GM18505 (cell line): ENCODE data around the gene SNED1.

Experiments used
- ATAC-seq: cut with Tn5 transposase; IDR thresholded peaks from one replicate; pipeline ENCODE4 v1.9.1; 2021; ENCODE audit not compliant: unreplicated experiment
- POLR2A ChIP-seq: IDR thresholded peaks from 4 replicates; pipeline ENCODE4 v1.6.1; 2011; ENCODE audit warnings: borderline replicate concordance; ENCODE audit not compliant: insufficient read depth, insufficient read length; ENCODE audit errors: extremely low read depth

The SNED1 gene

DNA sequence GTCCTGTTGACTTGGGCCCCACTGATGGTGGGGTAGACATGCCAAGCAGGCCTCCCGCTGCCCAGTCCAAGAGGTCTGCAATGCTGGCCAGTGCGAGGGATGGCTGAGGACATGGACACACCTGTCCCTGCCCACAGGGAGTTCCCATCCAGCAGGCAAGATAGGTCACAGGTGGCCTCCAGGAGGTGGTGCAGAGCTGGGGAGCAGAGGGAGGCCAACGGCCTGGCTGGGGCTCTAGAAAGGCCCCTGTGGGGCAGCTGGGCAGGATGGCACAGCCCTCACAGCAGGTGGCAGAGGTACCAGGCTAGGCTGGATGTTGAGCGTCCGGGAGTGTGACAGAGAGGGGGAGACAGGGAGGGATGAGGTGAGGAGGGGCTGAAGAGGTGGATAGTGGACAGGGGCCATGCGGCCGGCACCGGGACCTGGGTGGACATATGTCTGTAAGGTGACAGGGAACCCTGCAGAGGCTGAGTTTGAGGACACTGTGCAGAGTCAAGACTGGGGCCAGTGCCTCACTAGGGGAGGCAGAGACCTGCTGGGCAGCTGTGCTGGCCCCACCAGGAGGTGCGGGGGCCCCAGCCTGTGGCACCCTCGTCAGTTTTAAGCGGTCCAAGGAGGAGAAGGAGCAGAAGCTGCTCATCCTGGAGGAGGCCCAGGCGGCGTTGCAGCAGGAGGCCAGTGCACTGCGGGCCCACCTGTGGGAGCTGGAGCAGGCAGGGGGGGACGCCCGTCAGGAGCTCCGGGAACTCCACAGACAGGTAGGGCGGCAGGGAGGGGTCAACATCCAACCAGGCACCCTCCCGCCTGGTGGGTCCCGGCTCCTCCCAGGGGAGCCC is 34.3 kb upstream of the SNED1 start:
- TF ChIP-seq POLR2A, result no peak
- ATAC-seq, result no peak

DNA sequence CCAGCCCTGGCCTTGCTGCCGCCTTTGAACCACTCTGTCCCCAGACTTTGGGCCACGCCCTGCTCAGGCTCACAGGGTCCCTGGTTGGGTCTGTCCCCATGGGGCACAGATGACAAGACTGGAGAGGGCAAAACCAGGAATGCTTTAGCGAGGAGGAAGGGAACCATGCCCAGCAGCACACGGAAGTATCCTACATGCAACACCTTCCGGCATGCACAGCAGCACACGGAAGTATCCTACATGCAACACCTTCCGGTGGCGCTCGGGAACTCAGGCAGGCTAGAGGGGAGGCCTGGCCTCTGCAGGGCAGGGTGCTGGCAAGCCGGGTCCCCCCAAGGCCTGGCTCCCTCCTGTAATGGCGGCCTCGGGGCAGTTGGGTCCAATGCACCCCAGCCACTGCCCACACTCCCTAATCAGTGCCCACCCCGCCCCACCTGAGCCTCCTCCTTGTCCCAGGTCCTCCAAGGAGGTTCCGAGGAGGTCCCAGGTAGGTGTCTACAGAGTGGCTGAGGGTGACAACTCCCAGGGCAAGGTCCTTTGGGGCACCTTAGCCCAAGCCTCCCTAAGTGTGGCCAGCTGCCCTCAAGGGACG is 33.6 kb upstream of the SNED1 start:
- no peak for TF ChIP-seq POLR2A
- no peak for ATAC-seq

- ATAC-seq, result no peak
- no peak for TF ChIP-seq POLR2A
These were observed 33.0 kb upstream of the SNED1 start for GRCh38 chr2:240965296-240965904.

DNA sequence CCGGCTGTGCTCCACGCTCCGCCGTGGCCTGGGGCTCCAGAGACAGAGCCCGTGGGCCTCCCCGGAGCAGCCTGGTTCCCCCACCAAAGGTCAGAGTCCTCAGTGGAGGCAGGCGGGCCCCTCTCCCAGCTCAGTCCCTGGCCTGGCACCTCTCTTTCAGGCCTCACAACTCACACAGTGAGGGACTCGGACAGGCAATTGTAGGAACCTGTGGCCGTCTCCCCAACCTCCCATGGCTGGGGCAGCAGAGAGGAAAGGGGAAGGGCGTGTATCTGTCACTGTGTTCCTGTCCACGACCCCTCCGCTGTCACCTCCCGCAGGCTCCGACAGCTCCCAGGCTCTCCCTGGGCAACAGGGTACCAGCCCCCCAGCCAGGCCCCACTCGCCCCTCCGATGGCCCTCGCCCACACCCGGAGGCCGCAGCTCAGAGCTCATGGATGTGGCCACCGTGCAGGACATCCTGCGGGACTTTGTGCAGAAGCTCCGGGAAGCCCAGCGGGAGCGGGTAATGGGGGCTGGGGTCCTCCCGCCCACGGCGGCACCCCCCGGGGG is 32.4 kb upstream of the SNED1 start:
- no peak for ATAC-seq
- no peak for TF ChIP-seq POLR2A

GRCh38 chr2:240966457-240966905 is 31.9 kb upstream of the SNED1 start:
- no peak for TF ChIP-seq POLR2A
- ATAC-seq, result no peak

DNA sequence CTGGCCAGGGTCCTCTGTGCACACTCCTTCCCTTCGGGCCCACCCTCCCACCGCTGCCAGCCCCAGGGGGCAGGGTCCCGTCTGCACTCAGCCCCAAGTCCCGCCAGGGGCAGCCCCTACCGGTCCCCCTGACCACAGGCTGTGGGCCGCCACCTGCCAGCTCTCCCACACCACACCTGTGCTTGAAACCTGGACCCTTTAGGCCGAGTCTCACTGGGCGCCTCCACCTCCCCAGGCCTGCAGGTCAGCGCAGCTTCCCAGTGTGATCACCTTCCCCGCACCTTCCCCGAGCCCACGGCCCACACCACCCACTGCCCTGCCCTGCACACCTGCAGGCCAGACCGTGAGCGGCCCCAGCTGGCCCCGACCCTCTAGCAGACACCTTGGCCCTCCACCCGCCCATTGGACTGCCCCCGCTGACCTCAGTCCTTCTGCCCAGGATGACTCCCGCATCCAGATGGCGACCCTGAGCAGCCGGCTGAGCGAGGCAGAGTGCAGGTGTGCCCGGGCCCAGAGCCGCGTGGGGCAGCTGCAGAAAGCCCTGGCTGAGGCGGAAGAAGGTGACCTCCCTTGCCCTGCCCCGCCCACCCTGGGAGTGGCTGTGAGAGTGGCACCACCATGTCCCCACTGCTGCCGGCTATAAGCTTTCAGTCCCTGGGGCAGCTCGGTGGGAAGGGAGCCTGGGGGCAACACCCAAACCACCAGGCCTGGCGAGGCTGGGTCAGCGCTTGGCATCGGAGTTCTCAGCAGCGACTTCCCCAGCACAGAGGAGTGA is 31.3 kb upstream of the SNED1 start:
- ATAC-seq, result no peak
- TF ChIP-seq POLR2A, result no peak

DNA sequence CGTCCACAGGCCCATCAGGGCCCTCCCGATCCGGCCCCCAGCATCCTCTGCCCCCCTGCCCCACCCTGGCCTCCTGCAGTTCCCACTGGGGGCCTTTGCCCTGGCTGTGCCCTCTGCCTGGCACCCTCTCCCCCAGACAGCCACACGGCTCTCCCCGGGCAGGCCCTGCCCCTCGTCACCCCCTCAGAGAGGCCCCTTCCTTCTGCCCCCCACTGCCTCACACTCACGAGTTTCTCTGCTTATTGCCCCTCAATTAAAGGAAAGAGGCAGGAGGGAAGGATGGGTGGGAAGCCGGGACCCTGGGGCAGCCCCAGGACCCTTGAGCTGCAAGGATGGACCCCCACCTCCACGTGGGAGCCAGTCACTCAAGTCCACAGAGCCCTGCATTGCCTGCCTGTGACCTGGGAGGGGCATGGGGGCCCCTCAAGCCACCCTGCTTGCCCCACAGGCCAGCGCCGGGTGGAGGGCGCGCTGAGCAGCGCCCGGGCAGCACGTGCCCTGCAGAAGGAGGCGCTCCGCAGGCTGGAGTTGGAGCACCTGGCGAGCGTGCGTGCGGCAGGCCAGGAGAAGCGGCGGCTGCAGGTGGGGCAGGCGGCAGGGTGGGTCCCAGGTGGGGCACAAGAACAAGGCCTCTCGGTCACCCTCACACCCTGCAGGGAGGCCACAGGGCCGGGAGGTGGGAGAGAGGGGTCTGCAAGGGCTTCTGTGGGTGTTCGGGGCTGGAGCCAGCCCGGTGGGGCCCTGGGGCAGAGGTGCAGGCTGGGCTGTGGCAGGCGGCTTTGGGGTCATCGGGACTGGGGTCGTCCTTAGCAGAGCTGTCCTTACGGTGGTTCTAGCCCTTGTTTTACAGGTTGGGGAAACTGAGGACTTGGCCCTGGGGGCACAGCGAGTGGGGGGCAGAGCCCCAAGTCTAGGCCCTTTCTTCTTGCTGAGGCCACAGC is 30.5 kb upstream of the SNED1 start:
- no peak for TF ChIP-seq POLR2A
- ATAC-seq, result no peak

DNA sequence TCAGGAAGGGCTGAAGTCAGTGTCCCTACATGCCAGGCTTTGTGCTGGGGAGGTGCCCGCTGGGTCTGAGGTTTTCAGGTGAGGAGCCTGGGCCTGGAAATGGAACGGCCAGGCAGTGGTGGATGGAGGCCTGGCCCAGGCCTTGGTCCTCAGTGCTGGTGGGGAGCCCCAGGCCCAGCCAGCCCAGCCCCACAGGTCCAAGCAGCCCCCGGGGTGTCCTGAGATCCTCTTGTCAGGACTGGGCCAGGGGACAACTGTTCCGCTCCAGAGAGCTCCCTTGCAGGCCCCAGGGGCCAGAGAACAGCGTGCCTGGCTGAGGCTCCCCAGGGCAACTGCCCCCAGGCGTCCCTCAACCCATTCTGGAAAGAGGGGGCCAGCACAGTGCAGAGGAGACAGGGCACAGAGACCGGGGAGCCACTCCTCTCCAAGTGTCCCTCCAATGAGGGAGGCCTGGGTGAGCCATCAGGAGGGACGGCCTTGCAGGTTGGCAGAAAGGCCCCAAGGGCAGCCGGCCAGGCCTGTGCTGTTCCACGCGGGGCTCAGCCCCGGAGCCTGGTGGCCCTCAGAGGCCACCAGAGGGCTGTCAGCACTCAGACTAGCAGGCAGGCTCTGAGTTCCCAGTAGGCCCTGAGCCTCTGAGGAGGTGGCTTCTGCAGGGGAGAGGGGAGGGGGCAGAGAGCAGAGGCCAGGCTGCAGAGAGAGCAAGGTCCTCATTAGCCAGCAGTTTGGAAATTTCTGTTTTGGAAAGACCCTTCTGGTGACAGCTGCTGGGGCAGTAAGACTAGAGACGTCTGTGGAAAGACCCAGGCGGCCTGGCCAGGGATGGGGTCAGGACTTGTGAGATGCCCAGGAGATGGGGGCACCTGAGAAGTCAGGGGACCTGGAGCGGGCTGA is 29.4 kb upstream of the SNED1 start:
- no peak for TF ChIP-seq POLR2A
- ATAC-seq, result no peak

DNA sequence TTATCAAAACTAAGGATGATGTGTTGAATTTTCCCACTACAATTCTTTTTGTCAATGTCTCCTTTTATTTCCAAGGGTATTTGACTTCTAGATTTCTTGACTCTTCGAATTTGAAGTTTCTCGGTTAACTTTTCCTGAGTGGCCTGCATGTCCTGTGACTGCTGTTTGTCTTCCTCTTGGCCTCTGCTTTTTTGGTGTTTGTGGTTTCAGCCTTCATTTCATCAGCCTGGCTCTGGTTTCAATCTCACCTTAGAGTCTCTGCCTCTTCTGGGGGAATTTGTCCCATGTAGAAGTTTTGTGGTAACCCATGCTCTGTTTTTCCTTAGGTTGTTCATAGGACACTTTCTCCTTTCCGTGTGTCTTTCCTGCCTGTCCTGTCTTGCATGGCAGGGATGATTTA is 28.3 kb upstream of the SNED1 start:
- TF ChIP-seq POLR2A, result no peak
- ATAC-seq, result no peak

GRCh38 chr2:240970816-240971215 is 27.6 kb upstream of the SNED1 start:
- no peak for TF ChIP-seq POLR2A
- ATAC-seq, result no peak

DNA sequence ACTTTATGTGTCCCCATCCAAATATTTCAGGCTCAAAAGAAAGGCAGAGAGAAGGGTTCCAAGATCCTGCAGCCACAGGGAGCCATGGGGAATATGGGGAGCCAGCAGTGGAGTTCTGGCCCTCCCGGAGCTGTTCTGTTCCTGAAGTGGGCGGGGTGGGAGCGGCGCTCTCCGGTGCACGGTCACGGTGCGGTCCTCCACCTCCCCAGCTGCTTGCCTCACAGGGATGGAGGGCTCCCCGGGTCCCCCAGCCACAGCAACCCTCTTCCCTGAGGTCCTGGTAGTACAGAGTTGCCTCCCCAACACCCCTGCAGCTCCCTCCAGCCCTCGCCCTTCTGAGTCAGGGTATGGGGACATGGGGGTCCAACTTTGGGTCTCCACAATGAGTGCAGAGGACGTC is 26.2 kb upstream of the SNED1 start:
- no peak for ATAC-seq
- TF ChIP-seq POLR2A, result no peak

GRCh38 chr2:240972636-240973521 is 25.5 kb upstream of the SNED1 start:
- TF ChIP-seq POLR2A, result no peak
- ATAC-seq, result no peak
